ENCODE data around the gene HOXA2. TPM values are rescaled to one million over a fixed set of nuclear protein-coding genes. Genes with fewer than 3 reads are reported as not detected.

Gene HOXA2
- polyA plus RNA-seq, 1 donor (not counting 4 experiments of a cell fraction or from before 2014, with no cell fraction given) = 0.71 TPM

DNA sequence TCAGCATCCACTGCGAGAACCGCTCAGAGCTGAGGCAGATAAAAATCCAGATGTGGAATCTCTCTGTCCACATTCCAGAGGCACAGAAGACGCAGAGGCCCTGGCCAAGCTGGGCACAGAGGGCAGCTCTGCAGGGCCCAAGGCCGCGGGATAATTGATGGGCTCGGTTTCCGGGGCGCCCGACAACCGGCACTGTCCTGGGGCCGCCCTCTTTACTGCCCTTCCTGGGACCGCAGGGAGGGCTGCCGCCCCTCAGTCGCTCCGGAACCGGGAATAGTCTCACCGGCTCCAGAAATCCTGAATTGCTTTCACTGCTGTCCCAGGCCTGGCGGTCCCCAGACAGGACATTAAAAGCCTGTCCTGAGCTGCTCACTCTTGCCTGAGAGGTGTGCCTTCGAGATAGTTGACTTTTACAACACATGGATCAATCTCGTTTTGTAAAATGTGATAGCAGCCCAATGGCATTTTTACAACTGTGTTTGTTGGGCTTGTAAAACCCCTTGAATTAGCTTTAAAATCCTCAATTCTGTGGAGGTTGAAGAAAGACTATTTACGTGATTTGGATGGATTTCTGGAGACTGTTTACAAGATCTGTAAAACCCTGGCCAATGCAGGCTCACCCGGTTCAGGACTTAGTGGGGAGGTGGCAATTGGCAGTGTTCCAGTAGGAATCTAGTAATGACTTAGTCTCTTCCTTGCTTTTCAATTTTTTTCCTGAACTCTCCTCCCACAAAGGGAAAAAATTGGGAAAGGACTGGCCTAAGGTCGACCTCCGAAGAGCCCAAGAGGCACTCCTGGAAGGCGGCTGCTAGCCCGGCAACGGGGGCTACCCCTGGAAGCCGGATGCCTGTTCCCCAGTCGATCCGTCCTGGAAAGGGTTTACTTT is 46.5 kb upstream of the HOXA2 start:
- no peak for FAIRE-seq
- peaks cover 84% of the 10 kb centered on the region for H3K79me2 ChIP-seq (ENCODE audit: control insufficient read depth, insufficient read depth, low read length)
- peaks cover 0 to 7% of the 10 kb centered on the region in 2 experiments for H3K36me3 ChIP-seq (ENCODE audit: control insufficient read depth in 2 of 2, extremely low read depth in 1 of 2, insufficient read depth in 2 of 2, low read length in 2 of 2)
- dilution Hi-C loops (cut with MboI; ENCODE audit: extremely low pct_ligation_motif_present, low sequenced_read_pairs) = no loop called here
- H2AFZ ChIP-seq (ENCODE audit: control insufficient read depth, low read length) = peak overlapping the region; percentile 17
- H4K20me1 ChIP-seq (ENCODE audit: control insufficient read depth, extremely low read depth, insufficient read depth, low read length) = no peaks in the 10 kb centered on the region
- DNase-seq (ENCODE audit: low read depth, low spot score) = no peak
- no peaks in the 10 kb centered on the region for H3K9me3 ChIP-seq (ENCODE audit: control insufficient read depth, low read depth, low read length)
- peak overlapping the region; percentile 60 to 83 (median 74) for H3K4me3 ChIP-seq (ENCODE audit: control insufficient read depth in 2 of 3, extremely low read depth in 1 of 3, insufficient read depth in 2 of 3, low read depth in 1 of 3, low read length in 3 of 3)
- H3K4me1 ChIP-seq (ENCODE audit: control insufficient read depth, extremely low read depth, insufficient read depth, low read length) = peaks cover 66% of the 10 kb centered on the region
- H3K27ac ChIP-seq (ENCODE audit: control insufficient read depth, insufficient read depth, low read length) = peak overlapping the region; percentile 87
- no peak for TF ChIP-seq EZH2 (IDR thresholded peaks at IDR 0.05; ENCODE audit: low read length)
- TF ChIP-seq, protein P1, sequence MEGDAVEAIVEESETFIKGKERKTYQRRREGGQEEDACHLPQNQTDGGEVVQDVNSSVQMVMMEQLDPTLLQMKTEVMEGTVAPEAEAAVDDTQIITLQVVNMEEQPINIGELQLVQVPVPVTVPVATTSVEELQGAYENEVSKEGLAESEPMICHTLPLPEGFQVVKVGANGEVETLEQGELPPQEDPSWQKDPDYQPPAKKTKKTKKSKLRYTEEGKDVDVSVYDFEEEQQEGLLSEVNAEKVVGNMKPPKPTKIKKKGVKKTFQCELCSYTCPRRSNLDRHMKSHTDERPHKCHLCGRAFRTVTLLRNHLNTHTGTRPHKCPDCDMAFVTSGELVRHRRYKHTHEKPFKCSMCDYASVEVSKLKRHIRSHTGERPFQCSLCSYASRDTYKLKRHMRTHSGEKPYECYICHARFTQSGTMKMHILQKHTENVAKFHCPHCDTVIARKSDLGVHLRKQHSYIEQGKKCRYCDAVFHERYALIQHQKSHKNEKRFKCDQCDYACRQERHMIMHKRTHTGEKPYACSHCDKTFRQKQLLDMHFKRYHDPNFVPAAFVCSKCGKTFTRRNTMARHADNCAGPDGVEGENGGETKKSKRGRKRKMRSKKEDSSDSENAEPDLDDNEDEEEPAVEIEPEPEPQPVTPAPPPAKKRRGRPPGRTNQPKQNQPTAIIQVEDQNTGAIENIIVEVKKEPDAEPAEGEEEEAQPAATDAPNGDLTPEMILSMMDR (optimal IDR thresholded peaks at IDR 0.05 in 1 of 3, IDR thresholded peaks at IDR 0.05 in 1 of 3, conservative IDR thresholded peaks at IDR 0.05 in 1 of 3; ENCODE audit: extremely low read depth in 1 of 3, insufficient read depth in 2 of 3, low read length in 3 of 3) = no peak
- H3K27me3 ChIP-seq (ENCODE audit: control insufficient read depth, extremely low read depth, insufficient read depth, low read length) = no peaks in the 10 kb centered on the region
- H3K9me1 ChIP-seq (ENCODE audit: control insufficient read depth, extremely low read depth, insufficient read depth, low read length) = no peaks in the 10 kb centered on the region
- peak overlapping the region; percentile 93 for H3K9ac ChIP-seq (ENCODE audit: control insufficient read depth, extremely low read depth, insufficient read depth, low read length)
- H3K4me2 ChIP-seq (ENCODE audit: control insufficient read depth, extremely low read depth, insufficient read depth, low read depth, low read length) = peak overlapping the region; percentile 98

DNA sequence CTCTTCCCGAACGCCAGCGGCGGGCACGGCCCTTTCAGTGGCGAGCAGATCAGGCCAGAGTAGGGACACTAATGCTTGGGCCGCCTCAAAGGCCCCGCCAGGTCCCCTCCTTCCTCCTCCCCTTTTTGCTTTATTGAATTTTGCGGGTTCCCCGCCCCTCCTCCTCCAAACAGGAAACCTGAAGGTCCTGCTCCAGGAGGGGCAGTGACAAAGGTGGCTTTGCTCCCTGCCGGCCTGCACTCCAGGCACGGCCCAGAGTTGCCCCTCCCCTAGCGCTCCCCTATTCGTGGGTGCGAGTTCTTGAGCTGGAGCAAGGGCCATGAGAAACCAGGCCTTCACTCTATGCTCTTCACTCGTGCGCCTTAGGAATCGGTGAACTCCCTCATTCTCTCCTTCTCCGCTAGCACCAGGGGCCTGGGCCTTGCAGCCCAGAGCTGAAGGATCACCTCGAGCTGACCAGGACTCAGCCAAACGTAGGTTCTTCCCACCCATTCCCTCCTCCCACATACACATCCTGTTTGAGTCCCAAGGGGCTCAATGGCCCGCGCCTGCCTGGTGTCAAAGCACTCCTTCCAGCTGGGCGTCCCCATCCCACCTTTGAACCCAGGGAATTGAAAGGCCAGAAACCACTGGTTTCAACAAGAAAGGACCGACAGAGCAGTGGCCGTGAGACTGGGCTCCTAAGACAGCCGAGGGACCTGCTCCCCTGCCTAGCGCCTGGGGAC is 45.7 kb upstream of the HOXA2 start:
- peak overlapping the region; percentile 87 for H3K27ac ChIP-seq (ENCODE audit: control insufficient read depth, insufficient read depth, low read length)
- peaks cover 59% of the 10 kb centered on the region for H3K4me1 ChIP-seq (ENCODE audit: control insufficient read depth, extremely low read depth, insufficient read depth, low read length)
- no peaks in the 10 kb centered on the region for H4K20me1 ChIP-seq (ENCODE audit: control insufficient read depth, extremely low read depth, insufficient read depth, low read length)
- peaks cover 83% of the 10 kb centered on the region for H3K79me2 ChIP-seq (ENCODE audit: control insufficient read depth, insufficient read depth, low read length)
- DNase-seq (ENCODE audit: low read depth, low spot score) (no peak), FAIRE-seq (no peak)
- dilution Hi-C loops (cut with MboI; ENCODE audit: extremely low pct_ligation_motif_present, low sequenced_read_pairs) = no loop called here
- peaks cover 0 to 7% of the 10 kb centered on the region in 2 experiments for H3K36me3 ChIP-seq (ENCODE audit: control insufficient read depth in 2 of 2, extremely low read depth in 1 of 2, insufficient read depth in 2 of 2, low read length in 2 of 2)
- peak overlapping the region; percentile 98 for H3K4me2 ChIP-seq (ENCODE audit: control insufficient read depth, extremely low read depth, insufficient read depth, low read depth, low read length)
- peak overlapping the region; percentile 17 for H2AFZ ChIP-seq (ENCODE audit: control insufficient read depth, low read length)
- TF ChIP-seq, protein P1 (optimal IDR thresholded peaks at IDR 0.05 in 1 of 3, IDR thresholded peaks at IDR 0.05 in 1 of 3, conservative IDR thresholded peaks at IDR 0.05 in 1 of 3; ENCODE audit: extremely low read depth in 1 of 3, insufficient read depth in 2 of 3, low read length in 3 of 3) = no peak
- no peak for TF ChIP-seq EZH2 (IDR thresholded peaks at IDR 0.05; ENCODE audit: low read length)
- H3K9me1 ChIP-seq (ENCODE audit: control insufficient read depth, extremely low read depth, insufficient read depth, low read length) = no peaks in the 10 kb centered on the region
- H3K27me3 ChIP-seq (ENCODE audit: control insufficient read depth, extremely low read depth, insufficient read depth, low read length) = no peaks in the 10 kb centered on the region
- H3K9me3 ChIP-seq (ENCODE audit: control insufficient read depth, low read depth, low read length) = no peaks in the 10 kb centered on the region
- H3K4me3 ChIP-seq (ENCODE audit: control insufficient read depth in 2 of 3, extremely low read depth in 1 of 3, insufficient read depth in 2 of 3, low read depth in 1 of 3, low read length in 3 of 3) = peak overlapping the region; percentile 60 to 83 (median 74)
- H3K9ac ChIP-seq (ENCODE audit: control insufficient read depth, extremely low read depth, insufficient read depth, low read length) = peak overlapping the region; percentile 93

Measured in keratinocyte (primary cell).